ENCODE results near the gene EDN1.

DNA sequence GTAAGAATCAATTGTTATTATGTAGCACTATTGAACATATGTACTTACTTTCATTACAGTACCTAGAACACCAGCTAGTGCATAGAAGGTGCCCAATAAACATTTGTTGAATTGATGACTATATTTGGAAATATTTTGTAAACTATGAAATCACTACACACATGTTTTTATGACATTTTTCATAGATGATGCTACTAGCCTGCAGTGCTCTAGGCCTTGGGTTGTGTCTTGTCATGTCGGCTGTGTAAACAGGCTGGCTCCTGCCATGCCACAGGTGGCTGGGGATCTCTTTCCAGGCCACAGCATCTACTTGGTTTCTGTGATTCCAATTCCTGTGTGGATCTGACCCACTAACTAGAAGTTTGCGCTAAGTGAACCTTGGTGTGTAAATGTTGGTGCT is 43.3 kb upstream of the EDN1 start:
- TF ChIP-seq, protein P1, sequence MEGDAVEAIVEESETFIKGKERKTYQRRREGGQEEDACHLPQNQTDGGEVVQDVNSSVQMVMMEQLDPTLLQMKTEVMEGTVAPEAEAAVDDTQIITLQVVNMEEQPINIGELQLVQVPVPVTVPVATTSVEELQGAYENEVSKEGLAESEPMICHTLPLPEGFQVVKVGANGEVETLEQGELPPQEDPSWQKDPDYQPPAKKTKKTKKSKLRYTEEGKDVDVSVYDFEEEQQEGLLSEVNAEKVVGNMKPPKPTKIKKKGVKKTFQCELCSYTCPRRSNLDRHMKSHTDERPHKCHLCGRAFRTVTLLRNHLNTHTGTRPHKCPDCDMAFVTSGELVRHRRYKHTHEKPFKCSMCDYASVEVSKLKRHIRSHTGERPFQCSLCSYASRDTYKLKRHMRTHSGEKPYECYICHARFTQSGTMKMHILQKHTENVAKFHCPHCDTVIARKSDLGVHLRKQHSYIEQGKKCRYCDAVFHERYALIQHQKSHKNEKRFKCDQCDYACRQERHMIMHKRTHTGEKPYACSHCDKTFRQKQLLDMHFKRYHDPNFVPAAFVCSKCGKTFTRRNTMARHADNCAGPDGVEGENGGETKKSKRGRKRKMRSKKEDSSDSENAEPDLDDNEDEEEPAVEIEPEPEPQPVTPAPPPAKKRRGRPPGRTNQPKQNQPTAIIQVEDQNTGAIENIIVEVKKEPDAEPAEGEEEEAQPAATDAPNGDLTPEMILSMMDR (IDR thresholded peaks at IDR 0.05 in 2 of 3, conservative IDR thresholded peaks at IDR 0.05 in 1 of 3; ENCODE audit: control insufficient read depth in 2 of 3, extremely low read depth in 1 of 3, insufficient read depth in 1 of 3, low read depth in 3 of 3, low read length in 3 of 3), result no peak
- TF ChIP-seq POLR2A (IDR thresholded peaks at IDR 0.05; ENCODE audit: low read depth, low read length), result no peak
- TF ChIP-seq FOXM1 (IDR thresholded peaks at IDR 0.05; ENCODE audit: low read depth, low read length), result no peak
- TF ChIP-seq, protein P2, sequence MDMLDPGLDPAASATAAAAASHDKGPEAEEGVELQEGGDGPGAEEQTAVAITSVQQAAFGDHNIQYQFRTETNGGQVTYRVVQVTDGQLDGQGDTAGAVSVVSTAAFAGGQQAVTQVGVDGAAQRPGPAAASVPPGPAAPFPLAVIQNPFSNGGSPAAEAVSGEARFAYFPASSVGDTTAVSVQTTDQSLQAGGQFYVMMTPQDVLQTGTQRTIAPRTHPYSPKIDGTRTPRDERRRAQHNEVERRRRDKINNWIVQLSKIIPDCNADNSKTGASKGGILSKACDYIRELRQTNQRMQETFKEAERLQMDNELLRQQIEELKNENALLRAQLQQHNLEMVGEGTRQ (IDR thresholded peaks at IDR 0.05; ENCODE audit: borderline replicate concordance, low read depth, low read length), result no peak
- no peak for TF ChIP-seq MYC (IDR thresholded peaks at IDR 0.05; ENCODE audit: insufficient read depth, insufficient read length, insufficient replicate concordance, low read length, severe bottlenecking)
- TF ChIP-seq DPF2 (IDR thresholded peaks at IDR 0.05), result no peak
- TF ChIP-seq SPI1 (IDR thresholded peaks at IDR 0.05; ENCODE audit: borderline replicate concordance, insufficient read depth, low read depth, low read length), result no peak
- no peak for TF ChIP-seq CEBPB (IDR thresholded peaks at IDR 0.05; ENCODE audit: borderline replicate concordance in 1 of 2, low read depth in 2 of 2, low read length in 2 of 2)
